Thyroid gland (tissue), 4 donors: ENCODE data around the gene PMS2.
"Not testable (repeated sequence)": the region's sequence is repeated elsewhere in the genome, so short reads cannot be mapped to it uniquely, and the experiment has no call there.

Experiments
- CTCF ChIP-seq, 6 experiments: fragments of 200-600 bp in 3 of 6; fragments of 450-650 bp in 3 of 6; sonication (generic) in 3 of 6; IDR thresholded peaks; one replicate each; pipeline ENCODE4 v1.5.1; 2016 to 2019; ENCODE audit warnings: antibody characterized with exemption in 6 of 6, mild to moderate bottlenecking in 2 of 6, inconsistent platforms in 1 of 6, moderate library complexity in 1 of 6
- POLR2A ChIP-seq, 2 donors: fragments of 450-650 bp; IDR thresholded peaks; one replicate each; pipeline ENCODE4 v1.6.1; 2017; ENCODE audit warnings: antibody characterized with exemption in 2 of 2, mild to moderate bottlenecking in 2 of 2, moderate library complexity in 1 of 2

GRCh38 chr7:5930290-5930689, 78.6 kb downstream of the PMS2 start:
- not testable (repeated sequence) for TF ChIP-seq CTCF, POLR2A (IDR thresholded peaks at IDR 0.05)
